Dedifferentiated amniotic fluid mesenchymal stem cell (primary cell): Measurements from ENCODE around the gene ADD1.

Experiments
- DNase-seq: peaks from one replicate; pipeline ENCODE4 v3.0.0-alpha.2; 2016; ENCODE audit errors: extremely low spot score

Gene ADD1

DNA sequence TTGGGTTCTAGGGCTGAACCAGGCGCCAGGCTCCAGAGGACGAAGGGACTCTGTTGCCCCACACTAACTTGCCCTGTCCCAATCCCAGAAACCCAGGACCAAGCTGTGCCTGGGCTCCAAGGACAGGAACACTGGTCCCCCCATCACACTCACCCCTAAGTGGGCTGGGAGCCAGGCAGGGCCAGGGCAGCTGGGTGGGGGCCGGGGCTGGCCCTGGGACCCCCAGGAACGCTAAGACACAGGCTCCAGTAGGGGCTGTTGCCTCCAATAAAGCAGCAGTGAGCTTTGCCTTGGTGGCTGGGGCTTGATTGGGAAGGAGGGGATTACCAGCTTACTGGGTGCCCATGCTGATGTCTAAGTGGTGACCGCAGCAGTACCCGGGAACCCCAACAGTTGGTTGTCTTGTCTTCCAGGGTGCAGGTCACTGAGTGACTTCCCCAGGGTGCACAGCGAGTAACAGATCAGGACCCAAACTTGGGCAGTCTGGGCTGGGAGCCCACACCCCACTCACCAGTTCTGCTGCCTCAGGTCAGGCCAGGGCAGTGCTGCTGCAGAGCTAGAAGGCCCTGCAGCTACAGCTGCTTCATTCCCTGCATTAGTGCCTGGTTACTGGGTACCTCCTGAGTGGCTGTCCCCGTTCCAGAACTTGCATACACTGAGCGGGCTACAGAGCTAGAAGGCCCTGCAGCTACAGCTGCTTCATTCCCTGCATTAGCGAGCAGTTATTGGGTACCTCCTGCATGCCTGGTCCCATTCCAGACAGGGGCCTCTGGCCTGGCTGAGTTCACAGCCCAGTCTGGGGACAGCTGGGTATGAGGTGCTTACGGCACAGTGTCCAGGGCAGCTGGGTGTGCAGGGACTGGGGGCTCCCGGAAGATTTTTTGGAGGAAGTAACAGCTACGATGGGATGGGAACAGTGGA, 9.4 kb upstream of the ADD1 start:
- DNase-seq, result no peak

DNA sequence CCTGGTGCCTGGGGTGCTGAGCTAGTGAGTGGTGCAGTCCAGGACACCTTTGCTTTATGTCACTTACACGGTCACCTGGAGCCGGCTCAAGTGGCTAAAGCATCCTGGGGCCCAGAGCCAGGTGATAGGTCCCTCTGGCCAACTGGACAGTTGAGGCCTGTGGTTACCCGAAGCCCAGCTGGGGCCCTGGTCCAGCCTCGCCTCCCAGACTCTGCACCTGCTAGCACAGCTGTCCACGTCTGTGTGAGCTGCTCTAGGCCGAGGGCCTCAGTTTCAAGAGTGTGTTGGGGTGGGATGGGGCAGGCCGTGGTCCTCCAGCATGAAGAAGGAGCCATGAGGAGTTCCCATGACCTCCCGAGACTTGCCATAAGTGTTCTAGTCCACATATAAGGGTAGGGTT, 7.7 kb upstream of the ADD1 start:
- DNase-seq, result no peak

DNA sequence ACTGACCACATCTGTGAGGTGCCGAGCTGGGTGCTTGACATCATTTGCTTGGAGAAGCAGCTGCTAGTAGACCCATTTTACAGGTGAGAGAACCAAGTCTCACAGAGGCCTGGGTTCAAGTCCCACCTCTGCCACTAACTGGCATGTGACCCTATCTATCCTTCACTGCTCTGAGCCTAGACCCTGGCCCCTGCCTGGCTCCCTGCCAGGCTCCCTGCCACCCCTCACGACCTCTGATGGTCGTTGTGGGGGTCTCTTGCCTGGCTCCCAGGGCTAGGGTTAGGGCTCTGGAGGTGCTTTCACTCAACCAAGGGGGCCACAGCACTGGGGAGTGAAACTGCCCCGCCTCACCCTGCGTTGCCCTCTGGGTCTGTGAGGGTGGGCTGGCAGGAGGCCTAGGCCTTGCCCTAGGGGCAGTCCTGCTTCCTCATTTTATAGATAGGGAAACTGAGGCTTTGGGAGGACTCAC, 7.2 kb upstream of the ADD1 start:
- DNase-seq, result no peak

DNA sequence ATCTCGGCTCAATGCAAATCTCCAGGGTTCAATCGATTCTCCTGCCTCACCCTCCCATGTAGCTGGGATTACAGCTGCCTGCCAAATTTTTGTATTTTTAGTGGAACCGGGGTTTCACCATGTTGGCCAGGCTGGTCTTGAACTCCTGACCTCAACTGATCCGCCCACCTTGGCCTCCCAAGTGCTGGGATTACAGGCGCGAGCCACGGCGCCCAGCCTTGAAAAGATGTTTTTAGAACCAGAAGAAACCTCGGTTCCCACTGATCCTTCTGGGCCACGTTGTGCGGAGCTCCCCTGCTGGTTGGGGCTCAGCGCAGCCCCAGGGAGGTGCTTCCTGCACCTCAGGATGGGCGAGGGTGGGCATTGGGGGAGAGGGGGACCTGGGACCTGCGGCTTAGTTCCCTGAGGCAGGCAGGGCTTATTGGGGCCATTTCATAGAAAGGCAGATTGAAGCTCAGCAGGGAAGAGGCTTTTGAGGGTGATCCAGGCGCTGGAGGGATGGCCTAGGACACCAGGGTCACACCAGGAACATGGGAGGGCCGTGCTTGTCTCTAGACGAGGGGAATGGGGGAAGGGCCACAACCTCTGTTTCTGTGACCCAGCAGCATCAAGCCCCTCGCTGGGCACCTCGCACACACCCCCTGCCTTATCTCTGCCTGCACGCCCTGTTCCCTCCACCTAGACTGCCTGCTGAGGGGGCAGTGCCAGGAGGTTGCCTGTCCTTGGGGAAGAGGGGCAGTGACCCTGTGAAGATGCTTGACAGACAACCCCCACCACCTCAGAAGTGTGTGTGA, 6.3 kb upstream of the ADD1 start:
- no peak for DNase-seq

DNA sequence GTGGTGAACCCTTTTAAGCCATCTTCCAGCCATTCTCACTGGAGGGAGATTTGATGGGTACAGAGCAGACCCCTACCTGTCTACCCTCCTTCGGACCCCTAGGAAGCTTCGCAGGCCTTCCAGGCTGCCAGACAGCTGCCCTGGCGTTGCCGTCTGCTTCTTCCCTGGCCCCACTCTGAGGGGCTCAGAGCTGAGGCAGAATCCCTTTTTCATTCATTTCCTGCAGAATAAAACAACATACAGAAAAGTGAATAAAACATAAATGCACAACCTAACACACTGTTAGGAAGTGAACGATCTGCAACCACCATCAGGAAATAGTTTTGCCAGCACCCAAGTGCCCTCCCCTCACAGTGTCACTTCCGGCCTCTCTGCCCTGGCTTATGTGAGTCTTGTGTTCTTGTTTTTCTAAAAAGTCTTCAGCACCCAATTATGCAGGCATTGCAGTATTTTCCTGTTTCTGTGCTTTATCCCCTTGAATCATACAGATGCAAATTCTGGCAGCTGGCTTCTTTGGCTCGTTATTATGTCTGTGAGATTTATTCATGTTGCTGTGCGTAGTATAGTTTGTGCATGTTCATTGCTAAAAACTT, 5.6 kb upstream of the ADD1 start:
- no peak for DNase-seq

DNA sequence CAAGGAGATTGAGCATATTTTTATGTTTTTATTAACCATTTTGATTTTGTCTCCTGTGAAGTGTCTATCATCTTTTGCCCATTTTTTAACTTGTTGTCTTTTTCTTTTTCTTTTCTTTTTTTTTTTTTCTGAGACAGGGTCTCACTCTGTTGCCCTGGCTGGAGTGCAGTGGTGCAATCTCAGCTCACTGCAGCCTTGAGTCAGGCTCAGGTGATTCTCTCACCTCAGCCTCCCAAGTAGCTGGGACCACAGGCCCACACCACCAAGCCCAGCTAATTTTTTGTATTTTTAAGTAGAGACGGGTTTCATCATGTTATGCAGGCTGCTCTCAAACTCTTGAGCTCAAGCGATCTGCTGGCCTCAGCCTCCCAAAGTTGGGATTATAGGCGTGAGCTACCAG, 4.6 kb upstream of the ADD1 start:
- no peak for DNase-seq

DNA sequence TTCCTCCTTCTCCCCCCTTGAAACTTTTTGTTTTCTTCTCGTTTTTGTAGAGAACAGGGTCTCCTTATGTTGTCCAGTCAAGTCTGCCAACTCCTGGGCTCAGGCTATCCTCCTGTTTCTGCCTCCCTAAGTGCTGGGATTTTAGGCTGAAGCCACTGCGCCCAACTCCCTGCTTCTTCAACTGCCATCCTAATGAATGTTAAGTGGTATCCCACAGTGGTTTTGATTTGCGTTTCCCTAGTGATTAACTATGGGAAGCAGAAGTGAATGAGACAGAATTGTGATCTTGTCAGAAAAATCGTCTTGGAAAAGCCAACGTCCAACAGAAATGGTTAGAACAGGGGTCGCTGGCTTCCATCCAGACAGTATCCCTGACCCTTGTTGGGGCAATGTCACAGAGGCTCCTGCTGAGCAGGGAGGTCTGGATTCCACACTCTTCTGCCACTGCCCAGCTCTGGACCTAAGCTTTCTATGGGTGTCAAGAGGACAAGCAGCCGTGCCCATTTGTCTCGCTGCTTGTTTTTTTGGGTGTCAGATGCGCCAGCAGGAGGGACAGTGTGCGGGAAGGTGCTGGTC, 869 bp upstream of the ADD1 start:
- DNase-seq, result no peak

DNA sequence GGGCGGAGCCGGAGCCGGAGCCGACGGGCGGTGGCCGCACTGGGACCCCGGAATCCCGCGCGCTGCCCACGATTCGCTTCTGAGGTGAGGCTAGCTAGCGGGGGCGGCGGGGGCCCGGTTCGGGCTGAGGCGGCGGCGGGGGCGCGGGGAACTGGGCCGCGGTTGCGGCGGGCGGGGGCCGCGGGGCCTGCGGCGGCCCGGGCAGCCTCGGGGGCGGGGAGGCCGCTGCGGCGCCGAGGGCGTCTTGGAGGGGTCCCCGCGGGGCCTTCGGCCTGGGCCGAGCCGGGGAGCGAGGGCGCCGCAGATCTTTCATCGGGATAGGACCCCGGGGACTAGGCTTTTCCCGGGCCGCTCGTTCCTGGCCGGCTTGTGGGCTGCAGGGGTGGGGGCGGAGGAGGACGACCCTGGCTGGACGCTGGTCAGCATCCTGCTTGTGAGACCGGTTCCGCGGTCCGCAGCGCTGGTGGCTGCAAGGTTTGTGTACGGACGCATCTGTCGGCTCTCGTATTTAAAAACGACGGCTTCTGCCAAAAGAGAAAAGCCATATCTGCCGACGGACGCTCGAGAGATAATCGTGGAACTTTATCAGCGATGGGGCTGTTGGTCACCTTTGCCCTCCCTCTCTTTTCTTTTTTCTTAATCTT, 419 bp downstream of the ADD1 start:
- DNase-seq, result no peak

DNA sequence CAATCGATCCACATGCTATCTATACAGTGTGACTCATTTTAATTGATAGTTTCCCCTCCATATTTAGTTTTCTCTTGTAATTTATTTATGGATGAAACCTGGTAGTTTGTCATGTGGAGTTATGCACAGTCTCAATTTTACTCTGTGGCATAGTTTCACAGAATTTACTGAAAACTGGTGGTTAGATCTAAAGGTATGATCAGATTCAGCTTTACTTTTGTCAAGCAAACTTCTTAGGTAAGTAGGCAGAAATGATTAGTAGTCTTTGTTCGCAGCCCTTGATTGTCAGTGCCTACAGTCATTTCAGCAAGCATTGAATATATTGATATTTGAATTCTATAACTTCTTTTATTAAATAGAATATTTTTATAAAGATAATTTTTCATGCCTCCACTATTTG, 2.5 kb downstream of the ADD1 start:
- no peak for DNase-seq

DNA sequence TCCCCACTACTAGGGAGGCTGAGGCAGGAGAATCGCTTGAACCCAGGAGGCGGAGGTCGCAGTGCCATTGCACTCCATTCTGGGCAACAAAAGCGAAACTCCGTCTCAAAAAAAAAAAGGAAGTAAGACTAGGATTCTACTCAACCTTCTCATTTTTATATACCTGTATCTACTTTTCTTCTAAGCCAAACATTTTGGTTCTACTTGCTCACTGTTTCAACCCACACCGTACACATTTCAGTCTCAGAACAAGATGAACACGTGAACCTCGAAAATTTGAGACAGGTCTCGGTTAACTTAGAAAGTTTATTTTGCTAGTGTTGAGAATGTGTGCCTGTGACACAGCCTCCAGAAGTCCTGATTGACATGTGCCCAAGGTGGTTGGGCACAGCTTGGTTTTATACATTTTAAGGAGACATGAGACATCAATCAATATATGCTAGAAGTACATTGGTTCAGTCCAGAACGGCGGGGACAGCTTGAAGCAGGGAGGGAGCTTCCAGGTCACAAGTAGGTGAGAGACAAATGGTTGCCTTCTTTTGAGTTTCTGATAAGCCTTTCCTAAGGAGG, 3.7 kb downstream of the ADD1 start:
- no peak for DNase-seq

DNA sequence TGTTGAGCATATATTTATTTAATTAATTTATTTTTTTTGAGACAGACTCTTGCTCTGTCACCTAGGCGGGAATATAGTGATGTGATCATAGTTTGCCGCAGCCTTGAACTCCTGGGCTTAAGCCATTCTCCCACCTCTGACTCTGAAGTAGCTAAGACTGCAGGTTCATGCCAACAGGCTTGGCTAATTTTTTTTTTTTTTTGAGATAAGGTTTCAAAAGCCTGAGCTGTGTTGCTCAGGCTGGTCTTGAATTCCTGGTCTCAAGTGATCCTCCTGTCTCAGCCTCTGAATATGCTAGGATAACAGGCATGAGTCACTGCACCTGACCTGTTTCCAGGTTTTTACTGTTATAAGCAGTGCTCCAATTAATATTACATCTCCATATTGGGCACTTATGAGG, 4.8 kb downstream of the ADD1 start:
- DNase-seq, result no peak

DNA sequence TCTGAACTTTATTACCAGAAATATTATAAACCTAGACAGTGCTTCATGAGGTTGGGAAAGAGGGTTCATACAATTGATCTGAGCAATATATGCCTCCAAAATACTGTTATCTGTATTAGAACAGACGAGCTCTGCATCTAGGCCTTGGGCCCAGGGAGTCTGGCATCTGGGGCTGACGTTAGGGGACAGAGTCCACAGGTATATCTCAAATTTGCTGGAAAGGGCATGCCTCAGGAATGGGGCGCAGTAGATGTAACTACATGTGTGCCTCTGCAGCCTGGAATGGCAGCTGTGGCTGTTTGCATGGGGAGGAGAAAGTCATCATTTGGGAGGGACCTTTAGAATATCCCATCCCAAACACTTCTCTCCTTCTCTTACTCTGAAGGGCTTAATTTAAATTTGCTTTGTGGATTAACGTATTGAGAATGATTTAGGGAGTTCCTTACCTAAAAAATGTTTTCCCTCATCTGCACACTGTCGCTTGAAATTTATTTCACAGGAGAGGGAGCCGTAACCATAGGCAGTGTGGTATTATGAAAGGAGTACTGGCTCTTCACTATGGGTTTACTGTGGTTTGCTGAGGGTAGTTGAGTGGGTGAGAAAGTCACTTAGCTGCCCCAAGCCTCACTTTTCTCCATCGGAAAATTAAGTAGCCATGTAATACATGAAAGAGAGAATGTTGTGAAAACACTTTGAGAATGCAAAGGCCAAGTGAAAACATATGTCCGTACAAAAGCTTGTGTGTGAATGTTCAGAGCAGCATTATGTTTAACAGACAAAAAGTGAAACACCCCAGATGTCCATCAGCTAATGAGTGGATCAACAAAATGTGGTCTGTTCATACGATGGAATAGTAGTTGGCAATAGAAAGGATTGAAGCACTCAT, 5.9 kb downstream of the ADD1 start:
- DNase-seq, result peak; percentile 20

DNA sequence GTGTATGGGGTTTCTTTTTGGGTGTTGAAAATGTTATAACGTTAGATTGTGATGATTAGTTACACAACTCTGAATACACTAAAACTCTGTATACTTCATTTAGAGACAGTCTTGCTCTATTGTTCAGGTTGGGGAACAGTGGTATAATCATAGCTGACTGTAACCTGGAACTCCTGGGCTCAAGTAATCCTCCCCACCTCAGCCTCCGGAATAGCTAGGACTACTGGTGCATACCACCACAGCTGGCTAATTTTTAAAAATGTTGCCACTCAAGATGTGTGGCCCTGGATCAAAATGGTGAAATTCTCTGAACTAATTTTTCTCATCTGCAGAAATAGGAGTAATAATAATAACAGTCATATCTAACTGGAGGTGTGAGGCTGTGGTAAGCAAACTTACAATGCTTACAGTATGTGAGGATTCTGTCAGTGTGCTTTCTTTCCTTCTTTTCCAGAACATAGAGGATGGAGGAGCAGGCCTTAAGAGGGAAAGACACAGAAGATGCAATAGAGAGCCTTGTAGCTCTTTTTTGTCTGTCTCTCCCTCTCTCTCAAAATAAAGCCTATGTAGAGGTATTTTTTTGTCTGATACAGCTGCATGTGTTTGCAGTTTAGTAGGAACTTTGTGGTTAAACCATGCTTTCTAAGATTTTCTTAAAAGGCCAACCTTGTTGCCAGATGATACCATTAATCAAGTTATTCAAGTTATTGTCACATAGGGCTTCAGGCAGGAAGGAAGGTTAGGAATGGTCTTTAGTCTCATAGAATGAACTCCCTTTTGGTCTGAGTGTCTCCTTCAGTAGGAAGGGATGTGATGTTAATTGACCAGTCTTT, 7.5 kb downstream of the ADD1 start:
- no peak for DNase-seq

DNA sequence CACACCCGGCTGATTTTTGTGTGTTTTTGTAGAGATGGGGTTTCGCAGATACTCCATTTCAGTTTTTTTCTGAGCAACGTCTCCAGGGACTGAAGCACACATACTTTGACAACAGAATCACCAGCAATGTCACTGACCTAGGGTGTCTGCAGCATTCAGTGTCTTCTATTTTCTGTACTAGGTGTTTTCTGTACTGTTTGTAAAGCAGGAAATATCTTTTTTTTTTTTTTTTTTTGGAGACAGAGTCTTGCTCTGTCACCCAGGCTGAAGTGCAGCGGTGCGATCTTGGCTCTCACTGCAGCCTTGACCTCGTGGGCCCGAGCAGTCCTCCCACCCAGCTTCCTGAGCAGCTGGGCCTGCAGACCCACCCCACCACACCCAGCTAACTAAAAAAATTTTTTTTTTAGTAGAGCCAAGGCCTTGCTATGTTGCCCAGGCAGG, 8.9 kb downstream of the ADD1 start:
- no peak for DNase-seq

DNA sequence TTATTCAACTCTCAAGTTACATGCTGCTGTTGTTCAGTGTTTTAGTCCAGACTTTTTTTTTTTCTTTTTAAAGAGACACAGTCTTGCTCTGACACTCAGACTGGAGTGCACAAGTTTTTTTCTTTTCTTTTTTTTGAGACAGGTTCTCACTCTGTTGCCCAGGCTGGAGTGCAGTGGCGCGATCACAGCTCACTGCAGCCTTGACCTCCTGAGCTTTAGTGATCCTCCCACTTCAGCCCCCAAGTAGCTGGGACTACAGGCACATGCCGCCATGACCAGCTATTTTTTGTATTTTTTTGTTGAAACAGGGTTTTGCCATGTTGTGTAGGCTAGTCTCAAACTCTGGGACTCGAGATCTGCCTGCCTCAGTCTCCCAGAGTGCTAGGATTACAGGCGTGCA, 11.9 kb downstream of the ADD1 start:
- DNase-seq, result no peak

DNA sequence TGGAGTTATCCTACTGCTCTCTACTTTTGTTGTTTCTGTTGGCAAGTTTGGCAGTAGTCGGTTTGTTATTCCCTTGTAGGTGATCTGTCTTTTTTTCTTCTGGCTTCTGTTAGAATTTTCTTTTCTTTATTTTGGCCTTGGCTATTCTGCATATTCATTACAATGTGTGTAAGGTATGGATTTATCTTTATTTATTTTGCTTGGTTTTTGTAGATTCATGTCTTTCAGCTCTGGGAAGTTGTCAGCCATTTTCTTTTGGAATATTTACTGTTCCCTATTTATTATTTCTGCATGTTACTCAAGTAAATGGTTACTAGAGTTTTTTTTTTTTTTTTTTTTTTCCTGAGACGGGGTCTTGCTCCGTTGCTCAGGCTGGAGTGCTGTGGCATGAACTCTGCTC, 12.6 kb downstream of the ADD1 start:
- no peak for DNase-seq

DNA sequence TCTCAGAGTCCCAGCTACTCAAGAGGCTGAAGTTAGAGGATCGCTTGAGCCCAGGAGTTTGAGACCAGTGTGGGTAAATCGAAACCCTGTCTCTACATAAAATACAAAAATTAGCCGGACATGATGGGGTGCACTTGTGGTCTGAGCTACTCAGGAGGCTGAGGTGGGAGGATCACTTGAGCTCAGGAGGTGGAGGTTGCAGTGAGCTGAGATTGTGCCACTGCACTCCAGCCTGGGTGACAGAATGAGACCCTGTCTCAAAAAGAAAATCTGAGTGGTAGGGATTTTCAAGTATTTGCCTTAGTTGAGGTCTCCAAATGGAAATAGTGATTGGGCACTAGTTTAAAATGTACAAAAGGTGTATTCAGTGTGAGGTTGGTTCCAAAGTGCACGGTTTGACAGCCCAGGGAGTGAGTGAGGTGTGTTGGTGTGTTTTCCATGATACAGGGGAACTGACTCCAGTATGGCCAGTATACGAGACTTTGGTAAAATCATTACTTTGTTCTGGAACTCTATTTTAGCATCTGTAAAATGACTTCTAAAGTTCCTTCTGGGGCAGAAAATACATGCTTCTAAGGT, 13.8 kb downstream of the ADD1 start:
- DNase-seq, result no peak

DNA sequence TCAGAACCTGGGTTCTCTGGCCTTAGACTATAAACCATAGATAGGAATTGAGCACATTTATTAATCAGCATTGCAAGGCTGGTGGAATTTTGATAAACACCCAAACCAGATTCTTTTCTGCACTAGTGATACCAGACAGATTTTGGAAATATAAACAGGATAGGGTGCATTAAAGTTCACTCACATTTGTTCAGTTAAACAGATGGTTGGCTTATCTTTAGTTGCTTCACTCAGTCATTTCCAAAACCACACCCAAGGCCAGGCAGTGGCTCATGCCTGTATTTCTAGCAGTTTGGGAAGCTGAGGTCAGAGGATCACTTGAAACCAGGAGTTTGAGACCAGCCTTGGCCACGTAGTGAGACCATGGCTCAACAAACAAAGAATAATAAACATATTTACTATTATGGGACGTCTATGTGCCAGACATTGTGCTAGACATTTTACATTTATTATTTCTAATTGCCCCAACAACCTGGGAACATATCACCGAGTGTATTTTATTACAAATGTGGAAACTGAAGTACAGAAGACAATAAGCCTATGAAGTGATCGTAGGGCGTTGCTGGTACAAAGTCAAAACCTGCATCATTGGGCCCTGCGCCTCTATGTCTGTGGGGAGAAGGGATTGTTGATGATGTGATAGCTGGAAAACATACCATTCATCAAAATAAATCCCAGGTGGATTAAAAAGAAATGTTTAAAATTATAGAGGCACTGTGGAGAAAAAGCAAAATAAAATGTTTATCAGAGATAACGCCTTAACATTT, 15.0 kb downstream of the ADD1 start:
- DNase-seq, result peak; percentile 23
